Stomach (tissue), 9 donors: ENCODE results near the gene TMC2. TPM values are rescaled to one million over a fixed set of nuclear protein-coding genes. Genes with fewer than 3 reads are reported as not detected.

Experiments
- DNase-seq, 2 donors: peaks; one replicate each; pipeline versions ENCODE4 v3.0.0 to v3.0.0-alpha.2; 2013 to 2019
- H3K27ac ChIP-seq, 5 donors: fragments of 200-600 bp in 4 of 5; sonication (generic) in 4 of 5; one replicate each; pipeline ENCODE4 v1.5.1; 2013 to 2019; ENCODE audit warnings: mild to moderate bottlenecking in 1 of 5, moderate library complexity in 1 of 5
- H3K27me3 ChIP-seq, 3 donors: fragments of 200-600 bp; sonication (generic); one replicate each; pipeline ENCODE4 v1.5.1; 2017 to 2019; ENCODE audit warnings: mixed run types in 1 of 3
- H3K36me3 ChIP-seq, 4 donors: fragments of 200-600 bp; sonication (generic); 1 replicate in 3 of 4; 2 replicates in 1 of 4; pipeline ENCODE4 v1.5.1; 2016 to 2019
- H3K4me1 ChIP-seq, 4 donors: fragments of 200-600 bp; sonication (generic); one replicate each; pipeline ENCODE4 v1.5.1; 2016 to 2019
- H3K4me3 ChIP-seq, 4 donors: fragments of 200-600 bp; sonication (generic) in 3 of 4; one replicate each; pipeline ENCODE4 v1.5.1; 2016 to 2019; ENCODE audit warnings: mild to moderate bottlenecking in 1 of 4
- H3K9me3 ChIP-seq, 4 donors: fragments of 200-600 bp; sonication (generic); one replicate each; pipeline ENCODE4 v1.5.1; 2016 to 2019
- EP300 ChIP-seq: sonication (generic); formaldehyde crosslinking; IDR thresholded peaks from one replicate; pipeline ENCODE4 v1.6.1; 2017; ENCODE audit warnings: antibody characterized with exemption
- POLR2A ChIP-seq, 4 donors: fragments of 450-650 bp; IDR thresholded peaks; one replicate each; pipeline ENCODE4 v1.6.1; 2016; ENCODE audit warnings: antibody characterized with exemption in 4 of 4, control low read depth in 2 of 4, mild to moderate bottlenecking in 1 of 4, moderate library complexity in 1 of 4
- POLR2AphosphoS5 ChIP-seq, 3 donors: sonication (generic); formaldehyde crosslinking; IDR thresholded peaks; one replicate each; pipeline ENCODE4 v1.6.1; 2016; ENCODE audit warnings: antibody characterized with exemption in 3 of 3
- WGBS, 5 donors: extraction: QIAGEN DNeasy Blood & Tissue Kit in 3 of 5; methylation state at CpG; one replicate each; pipeline versions ENCODE4 v1.1.5 to v1.1.7; 2013 to 2018; 5-methylcytosine and 5-hydroxymethylcytosine counted together
- intact Hi-C: fragments of 100-400 bp; cut with DNase I; formaldehyde crosslinking; loops from one replicate; pipeline ENCODE4 v1.15.1; 2023; ENCODE audit warnings: low total_unique reads
- polyA plus RNA-seq, 3 donors: library from polyadenylated mRNA; stranded (reverse); fragments of 200-250 nt; gene quantifications; one replicate each; pipeline ENCODE4 v1.2.3, GENCODE V29; 2013
- total RNA-seq, 5 donors: library from RNA; depleted of rRNA; stranded (reverse); fragments of >200 nt; gene quantifications; one replicate each; pipeline versions ENCODE4 v1.1.0 to v1.2.3, GENCODE V29; 2014 to 2016
- TF ChIP-seq, protein P1 (sequence below), 7 experiments: fragments of 450-650 bp in 4 of 7; fragments of 200-600 bp in 3 of 7; sonication (generic) in 3 of 7; IDR thresholded peaks; one replicate each; pipeline ENCODE4 v1.5.1; 2016 to 2019; ENCODE audit warnings: antibody characterized with exemption in 7 of 7, control low read depth in 2 of 7, mild to moderate bottlenecking in 1 of 7
- donor health status: healthy with polysubstance abuse.
- donor health status: Bipolar disorder and iron deficiency.
- donor health status: healthy.

TMC2 gene
- total and polyA plus RNA-seq, 8 donors = 0.03 TPM; not detected in 7

DNA sequence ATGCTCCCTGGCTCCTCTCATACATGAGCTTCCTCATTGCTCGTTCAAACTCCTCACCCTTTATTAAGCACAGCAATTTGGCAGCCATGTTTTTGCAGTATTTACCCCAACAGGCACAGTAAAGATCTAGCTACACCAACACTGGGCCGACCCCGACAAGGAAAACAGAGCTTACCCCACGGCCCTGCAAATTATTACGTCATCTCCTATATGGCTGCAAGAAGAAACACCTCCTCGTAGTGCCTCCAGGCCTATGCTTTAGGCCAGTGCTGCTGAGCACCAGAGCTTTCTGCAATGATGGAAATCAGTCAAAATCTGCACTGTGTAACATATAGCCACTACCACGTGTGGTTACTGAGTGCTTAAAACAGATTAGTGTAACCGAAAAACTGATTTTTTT lies 26.7 kb downstream of the TMC2 start:
- 65 to 78% (median 68%) methylated on average over 8 of the region's 8 CpGs for WGBS, 5 donors
- no peak for DNase-seq
- Histone ChIP-seq H3K4me1 (peaks cover 8 to 14% (median 10%) of the 10 kb centered on the region in 4 donors), H3K27ac (no peak overlapping the region), H3K36me3 (no peaks in the 10 kb centered on the region), H3K4me3 (no peak overlapping the region), H3K9me3 (no peaks in the 10 kb centered on the region), H3K27me3 (peaks cover 5 to 91% (median 32%) of the 10 kb centered on the region in 3 donors)
- TF ChIP-seq POLR2A (IDR thresholded peaks at IDR 0.05) (no peak), EP300 (no peak), POLR2AphosphoS5 (IDR thresholded peaks at IDR 0.05) (no peak)
- TF ChIP-seq, protein P1, sequence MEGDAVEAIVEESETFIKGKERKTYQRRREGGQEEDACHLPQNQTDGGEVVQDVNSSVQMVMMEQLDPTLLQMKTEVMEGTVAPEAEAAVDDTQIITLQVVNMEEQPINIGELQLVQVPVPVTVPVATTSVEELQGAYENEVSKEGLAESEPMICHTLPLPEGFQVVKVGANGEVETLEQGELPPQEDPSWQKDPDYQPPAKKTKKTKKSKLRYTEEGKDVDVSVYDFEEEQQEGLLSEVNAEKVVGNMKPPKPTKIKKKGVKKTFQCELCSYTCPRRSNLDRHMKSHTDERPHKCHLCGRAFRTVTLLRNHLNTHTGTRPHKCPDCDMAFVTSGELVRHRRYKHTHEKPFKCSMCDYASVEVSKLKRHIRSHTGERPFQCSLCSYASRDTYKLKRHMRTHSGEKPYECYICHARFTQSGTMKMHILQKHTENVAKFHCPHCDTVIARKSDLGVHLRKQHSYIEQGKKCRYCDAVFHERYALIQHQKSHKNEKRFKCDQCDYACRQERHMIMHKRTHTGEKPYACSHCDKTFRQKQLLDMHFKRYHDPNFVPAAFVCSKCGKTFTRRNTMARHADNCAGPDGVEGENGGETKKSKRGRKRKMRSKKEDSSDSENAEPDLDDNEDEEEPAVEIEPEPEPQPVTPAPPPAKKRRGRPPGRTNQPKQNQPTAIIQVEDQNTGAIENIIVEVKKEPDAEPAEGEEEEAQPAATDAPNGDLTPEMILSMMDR (IDR thresholded peaks at IDR 0.05) = no peak
- intact Hi-C loops = no loop called here

DNA sequence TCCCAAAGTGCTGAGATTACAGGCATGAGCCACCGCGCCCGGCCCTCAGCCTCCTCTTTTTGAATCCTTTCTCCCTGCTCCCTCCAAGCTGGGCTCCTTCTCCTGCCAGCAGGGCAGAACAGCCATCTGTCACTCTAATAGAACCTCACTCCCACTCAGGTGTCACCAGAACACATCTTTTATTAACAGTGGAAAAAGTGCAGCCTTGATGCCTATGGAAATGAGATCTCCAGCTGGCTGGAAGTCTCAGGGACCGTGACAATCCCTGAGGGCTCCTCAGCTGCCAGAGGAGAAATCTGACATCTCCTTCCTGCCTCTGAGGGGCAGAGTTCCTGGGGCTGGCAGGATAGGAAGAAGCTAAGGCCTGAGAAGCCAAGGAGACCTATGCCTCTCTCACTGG lies 28.0 kb downstream of the TMC2 start:
- H3K9me3 ChIP-seq = no peaks in the 10 kb centered on the region
- no peaks in the 10 kb centered on the region for H3K36me3 ChIP-seq
- H3K27me3 ChIP-seq = peaks cover 0 to 89% (median 20%) of the 10 kb centered on the region in 3 donors
- H3K4me3 ChIP-seq = no peak overlapping the region
- H3K4me1 ChIP-seq = peaks cover 0 to under 1% (median 0%) of the 10 kb centered on the region in 4 donors
- TF ChIP-seq, protein P1 (IDR thresholded peaks at IDR 0.05) = no peak
- TF ChIP-seq POLR2A (IDR thresholded peaks at IDR 0.05) (no peak), EP300 (no peak), POLR2AphosphoS5 (IDR thresholded peaks at IDR 0.05) (no peak)
- intact Hi-C loops = no loop called here
- 53 to 78% (median 70%) methylated on average over 4 of the region's 4 CpGs for WGBS, 5 donors
- H3K27ac ChIP-seq = no peak overlapping the region
- no peak for DNase-seq

DNA sequence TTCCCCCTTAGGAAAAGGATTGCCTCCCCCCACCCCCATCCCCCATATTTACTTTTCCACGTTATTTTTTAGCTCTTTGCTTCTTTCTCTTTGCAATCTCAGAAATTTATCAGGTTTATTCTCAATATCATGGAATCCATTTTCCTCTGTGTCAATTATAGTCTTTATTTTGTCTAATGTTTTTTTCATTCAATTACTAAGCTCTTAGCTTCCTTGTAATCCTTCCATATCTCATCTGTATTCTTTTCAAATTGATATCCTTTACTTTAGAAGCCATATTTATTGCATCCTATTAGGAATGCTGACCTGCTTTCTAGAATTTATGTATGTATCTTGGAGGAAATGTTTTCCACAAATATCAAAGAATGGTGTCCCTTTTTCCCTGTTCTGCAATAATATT lies 39.3 kb downstream of the TMC2 start:
- TF ChIP-seq, protein P1 (IDR thresholded peaks at IDR 0.05) = no peak
- TF ChIP-seq POLR2A (IDR thresholded peaks at IDR 0.05) (no peak), EP300 (no peak), POLR2AphosphoS5 (IDR thresholded peaks at IDR 0.05) (no peak)
- DNase-seq = no peak

DNA sequence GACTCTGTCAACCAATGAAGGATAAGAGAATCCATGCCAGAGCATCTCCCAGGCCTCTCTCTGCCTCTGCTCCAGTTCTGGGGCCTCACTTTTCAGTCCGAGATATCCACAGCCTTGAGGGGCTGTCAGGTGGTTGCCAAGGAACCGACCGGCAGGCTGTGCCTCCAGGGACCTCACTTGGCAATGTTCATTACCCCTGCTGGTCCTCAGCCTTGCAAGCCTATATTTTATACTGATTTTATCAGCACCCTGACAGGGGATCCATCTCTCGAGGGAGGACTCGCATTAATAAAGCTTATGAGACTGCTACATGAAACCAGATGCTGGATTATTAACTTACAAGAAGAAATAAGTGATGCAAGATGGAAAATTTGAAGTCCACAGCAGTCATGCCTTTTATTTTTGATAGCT lies 39.9 kb downstream of the TMC2 start:
- H3K27me3 ChIP-seq = peaks cover 0 to 43% (median 4%) of the 10 kb centered on the region in 3 donors
- no peak overlapping the region for H3K4me3 ChIP-seq
- intact Hi-C loops = no loop called here
- DNase-seq = peak in 1 of 2 donors; percentile 46
- WGBS, 5 donors = 61 to 72% (median 66%) methylated on average over 5 of the region's 5 CpGs
- H3K9me3 ChIP-seq = no peaks in the 10 kb centered on the region
- H3K27ac ChIP-seq = no peak overlapping the region
- H3K4me1 ChIP-seq = peaks cover 0 to 7% (median 3%) of the 10 kb centered on the region in 4 donors
- TF ChIP-seq, protein P1 (IDR thresholded peaks at IDR 0.05) = no peak
- no peak for TF ChIP-seq EP300
- no peak for TF ChIP-seq POLR2A (IDR thresholded peaks at IDR 0.05)
- TF ChIP-seq POLR2AphosphoS5 (IDR thresholded peaks at IDR 0.05) = no peak
- H3K36me3 ChIP-seq = no peaks in the 10 kb centered on the region

More for the DNA sequence above, 39.3 kb downstream of the TMC2 start:
- intact Hi-C loops = no loop called here
- Histone ChIP-seq H3K36me3 (no peaks in the 10 kb centered on the region), H3K4me1 (peaks cover 0 to 7% (median 3%) of the 10 kb centered on the region in 4 donors), H3K27me3 (peaks cover 0 to 39% (median 4%) of the 10 kb centered on the region in 3 donors), H3K4me3 (no peak overlapping the region), H3K27ac (no peak overlapping the region), H3K9me3 (no peaks in the 10 kb centered on the region)
- 5 to 13% (median 8%) methylated on average over 1 of the region's 1 CpG for WGBS, 5 donors
